GM18511 (cell line): ENCODE data around the gene CYB5R4.

Experiments
- ATAC-seq: cut with Tn5 transposase; IDR thresholded peaks from one replicate; pipeline ENCODE4 v1.9.1; 2021; ENCODE audit warnings: mild to moderate bottlenecking, moderate library complexity; ENCODE audit not compliant: unreplicated experiment

CYB5R4 gene

DNA sequence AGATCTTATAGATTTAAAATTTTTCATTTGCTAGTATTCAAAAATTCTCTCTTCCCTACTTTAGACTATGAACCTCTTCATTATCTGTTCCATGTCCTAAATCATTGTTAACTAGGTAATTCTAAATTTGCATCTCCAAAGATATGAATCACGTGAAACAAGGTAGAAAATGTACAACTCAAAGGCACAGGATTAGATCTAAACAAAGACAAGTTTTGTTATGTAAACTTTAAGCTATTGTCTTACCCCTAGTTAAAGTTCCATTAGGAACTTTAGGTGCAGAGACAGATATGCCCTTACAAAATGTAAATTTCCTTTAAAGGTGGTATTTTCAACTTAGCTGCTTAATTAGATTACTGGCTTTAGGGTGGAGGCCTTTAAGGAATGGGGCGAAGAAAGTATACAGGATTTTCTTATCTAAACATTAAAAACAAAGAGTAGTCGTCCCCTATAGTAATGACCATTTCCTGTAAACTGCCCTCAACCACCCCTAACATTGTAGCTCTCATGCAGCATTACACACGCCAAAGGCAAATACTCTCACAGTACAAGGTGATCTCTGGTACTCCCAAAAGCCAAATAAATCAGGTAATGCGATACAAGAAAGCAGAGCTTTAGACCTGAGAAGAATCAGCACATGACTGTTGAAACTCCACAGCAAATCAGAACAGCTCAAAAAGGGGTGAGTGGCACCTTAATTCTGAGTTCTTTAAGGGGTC is 116.7 kb downstream of the CYB5R4 start:
- ATAC-seq: no peak

GRCh38 chr6:83976871-83977270 is 117.4 kb downstream of the CYB5R4 start:
- ATAC-seq: no peak

DNA sequence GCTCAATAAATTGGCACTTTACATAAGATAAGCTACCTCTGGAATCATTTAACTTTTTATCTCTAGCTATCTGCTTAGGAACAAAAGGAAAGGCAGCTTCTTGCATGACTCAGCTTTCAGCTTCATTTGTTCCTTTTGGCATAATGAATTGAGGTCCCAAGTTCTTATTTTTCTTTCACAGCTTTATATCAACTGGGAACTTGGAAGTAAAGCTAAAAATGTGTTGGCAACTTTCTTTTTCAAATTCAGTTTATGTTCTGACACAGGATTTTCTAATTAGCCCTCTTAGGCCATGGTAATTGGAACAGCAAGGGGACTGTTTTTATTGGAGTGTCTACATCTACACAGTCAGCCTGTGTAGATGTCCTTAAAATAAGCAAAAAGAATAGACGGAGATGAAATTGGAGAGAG is 118.8 kb downstream of the CYB5R4 start:
- no peak for ATAC-seq

GRCh38 chr6:83978997-83979396 is 119.5 kb downstream of the CYB5R4 start:
- ATAC-seq: no peak

DNA sequence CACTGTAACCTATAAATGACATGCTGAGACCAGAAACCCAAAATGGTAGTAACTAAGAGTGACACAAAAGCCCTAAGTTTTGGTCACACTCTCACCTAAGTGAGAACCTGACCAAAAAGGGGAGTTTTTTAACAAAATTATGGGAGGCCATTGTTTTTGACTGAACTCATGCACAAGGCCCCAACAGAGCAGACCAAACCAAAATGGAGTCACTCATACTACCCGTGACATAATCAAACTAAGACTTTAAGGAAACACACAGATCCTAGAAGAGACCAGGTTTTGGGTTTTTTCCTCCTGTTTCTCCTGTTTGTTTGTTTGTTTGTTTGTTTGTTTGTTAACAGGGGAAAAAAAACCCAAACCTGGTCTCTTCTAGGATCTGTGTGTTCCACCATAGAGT is 124.9 kb downstream of the CYB5R4 start:
- no peak for ATAC-seq

DNA sequence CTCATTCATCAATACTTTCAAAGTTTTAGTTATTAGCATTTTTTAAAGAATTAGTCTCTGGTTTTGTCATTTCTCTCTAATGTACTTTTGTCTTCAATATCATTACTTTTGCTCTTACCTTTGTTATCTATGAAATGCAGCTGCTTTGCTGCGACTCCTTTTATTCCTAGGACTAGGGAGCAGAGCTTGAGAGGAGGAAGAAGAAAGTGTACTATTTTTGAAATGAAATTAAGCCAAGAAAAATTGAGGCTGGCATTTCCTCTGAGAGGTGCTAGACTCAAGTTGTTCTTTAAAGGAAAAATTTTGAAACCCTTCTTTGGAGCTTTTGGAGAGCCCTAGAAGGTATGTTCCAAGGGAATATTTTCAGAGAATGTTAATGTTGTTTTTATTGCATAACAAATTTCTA is 125.8 kb downstream of the CYB5R4 start:
- ATAC-seq: no peak

DNA sequence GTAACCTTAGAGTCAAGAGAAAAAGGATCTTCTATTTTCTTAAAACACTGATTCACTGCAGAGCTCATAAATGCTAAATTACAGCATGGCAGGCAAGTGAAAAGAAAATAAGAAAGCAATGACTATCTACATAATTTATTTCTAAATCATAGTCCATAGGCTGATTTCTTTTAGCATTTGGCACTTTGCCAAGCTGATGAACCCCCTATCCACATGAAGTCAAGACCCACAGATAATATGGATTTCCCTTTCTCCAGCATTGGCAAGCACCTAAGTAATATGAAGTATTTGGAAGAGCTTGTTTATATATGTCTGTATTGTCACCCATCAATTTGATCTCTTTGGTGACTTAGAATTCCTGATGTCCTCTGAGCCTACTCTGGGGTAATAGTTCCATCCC is 126.2 kb downstream of the CYB5R4 start:
- no peak for ATAC-seq

DNA sequence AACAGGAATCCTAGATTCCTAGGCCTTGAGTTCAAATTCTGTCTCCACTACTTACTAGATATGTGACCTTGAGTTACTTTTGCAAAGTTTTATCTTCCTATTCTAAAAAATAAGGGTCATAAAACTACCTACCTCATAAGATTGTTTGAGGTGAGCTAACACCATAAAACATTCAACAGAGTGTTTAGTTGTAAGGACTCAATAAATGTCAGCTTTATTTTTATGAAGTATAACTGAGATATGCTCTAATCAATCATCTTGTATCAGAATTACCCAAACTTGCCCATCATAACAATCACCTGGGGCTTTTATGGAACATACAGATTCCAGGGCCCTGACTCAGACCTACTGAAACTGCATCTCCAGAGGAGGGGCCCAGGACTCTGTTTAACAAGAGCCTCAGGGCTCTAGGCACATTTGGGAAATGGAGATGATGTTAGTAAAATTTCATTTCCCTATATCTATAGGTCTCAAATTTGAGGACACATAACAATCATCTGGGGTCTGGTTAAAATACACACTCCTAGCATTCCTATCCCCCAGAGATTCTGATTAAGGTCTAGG is 138.6 kb downstream of the CYB5R4 start:
- no peak for ATAC-seq

GRCh38 chr6:84001119-84001518 is 141.6 kb downstream of the CYB5R4 start:
- ATAC-seq: no peak

DNA sequence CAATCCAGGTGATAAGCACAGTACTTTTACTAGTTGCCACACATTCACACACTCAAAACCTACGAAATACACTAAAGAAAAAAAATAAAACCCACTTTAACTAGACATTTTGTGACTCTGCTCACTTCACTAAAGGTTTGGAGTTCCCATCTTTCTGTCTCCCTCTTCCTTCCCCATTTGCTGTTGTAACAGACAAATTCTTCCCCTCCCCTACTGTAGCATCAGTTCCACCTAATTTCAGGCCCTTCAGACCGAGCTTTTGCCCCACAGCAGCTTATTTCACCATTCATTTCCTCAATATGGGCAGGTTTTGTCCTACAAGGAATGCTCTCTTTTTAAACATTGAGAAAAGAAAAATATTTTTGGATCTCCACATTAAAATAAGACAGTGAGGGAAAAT is 142.7 kb downstream of the CYB5R4 start:
- ATAC-seq: no peak

GRCh38 chr6:84003131-84003530 is 143.6 kb downstream of the CYB5R4 start:
- no peak for ATAC-seq

- ATAC-seq: no peak
Observed at GRCh38 chr6:84003654-84004053, 144.2 kb downstream of the CYB5R4 start.

DNA sequence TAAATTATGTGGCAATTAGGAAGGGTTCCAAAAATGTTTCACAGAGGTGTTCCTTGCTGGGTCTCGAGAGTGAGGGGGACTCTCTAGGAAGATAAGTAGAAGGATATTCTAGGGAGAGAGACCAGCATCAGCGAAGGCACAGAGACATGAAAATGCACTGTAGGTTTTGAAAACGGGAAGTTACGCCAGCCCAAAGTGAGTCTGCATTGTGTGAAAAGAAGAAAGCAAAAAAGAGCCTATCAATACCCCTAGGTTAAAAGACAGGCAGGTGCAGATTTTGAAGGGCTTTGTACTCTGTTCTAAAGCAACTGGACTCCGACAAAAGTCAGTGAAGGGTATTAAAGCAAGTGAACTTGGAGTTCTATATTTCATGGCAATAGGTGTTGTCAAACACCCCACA is 148.4 kb downstream of the CYB5R4 start:
- no peak for ATAC-seq

- ATAC-seq: no peak
Observed at GRCh38 chr6:84013354-84013753, 153.9 kb downstream of the CYB5R4 start.

- no peak for ATAC-seq
Observed at GRCh38 chr6:84013931-84014330, 154.4 kb downstream of the CYB5R4 start.

GRCh38 chr6:84016029-84016428 is 156.5 kb downstream of the CYB5R4 start:
- ATAC-seq: no peak
